ENCODE measurements around the gene METTL5. TPM values are rescaled to one million over a fixed set of nuclear protein-coding genes. Genes with fewer than 3 reads are reported as not detected.
"Not testable (repeated sequence)": the region's sequence is repeated elsewhere in the genome, so short reads cannot be mapped to it uniquely, and the experiment has no call there.

The METTL5 gene
- total RNA-seq: 44.2 and 47.3 TPM in 2 replicates

DNA sequence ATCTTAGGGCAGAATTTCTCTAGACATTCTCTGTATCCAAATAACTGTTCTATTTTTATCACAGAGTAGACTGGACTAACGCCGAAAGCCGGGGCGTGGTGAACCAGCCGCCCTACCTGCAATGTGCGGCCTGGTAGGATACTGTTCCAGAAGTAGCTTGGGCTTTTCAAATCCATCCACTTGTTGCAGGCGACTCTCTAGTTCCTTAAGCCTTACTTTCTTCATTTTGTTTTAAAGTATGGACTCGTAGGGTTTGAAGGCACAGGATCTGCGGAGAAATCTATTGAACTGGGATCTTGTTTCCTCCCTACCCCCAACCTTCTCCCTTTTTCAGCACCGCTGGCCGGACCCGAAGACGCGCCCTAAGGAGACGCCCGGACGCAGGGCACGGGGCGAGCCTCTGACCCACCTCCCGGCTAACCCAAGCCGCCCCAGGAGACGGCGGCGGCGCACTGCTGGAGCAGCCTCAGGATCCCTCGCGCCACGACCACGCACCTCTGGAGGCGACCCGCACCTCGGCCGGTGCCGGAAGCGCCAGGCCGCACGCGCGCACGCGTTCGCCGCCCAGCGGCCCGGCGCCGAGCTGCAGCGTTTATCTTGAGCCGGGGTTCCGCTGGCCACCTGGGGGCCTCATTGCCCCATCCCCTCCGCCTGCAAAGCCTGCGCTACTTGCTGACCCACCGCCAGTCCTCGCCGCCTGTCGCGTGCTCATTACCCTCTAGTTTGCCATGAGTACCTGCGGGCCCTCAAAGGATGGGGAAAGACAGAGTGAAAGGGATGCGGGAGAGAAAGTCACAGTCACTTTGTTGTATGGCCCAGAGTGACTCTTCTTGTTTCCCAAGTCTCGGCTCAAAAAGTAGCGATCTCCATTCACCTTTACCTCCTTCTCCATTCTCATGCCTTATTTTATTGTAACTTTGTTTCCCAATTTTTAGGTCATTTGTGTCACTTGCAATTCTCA is at the start of gene METTL5:
TSS of gene METTL5 (minus strand) at position 533 of the 961 bp plus-strand sequence. CDS start at position 225, 308 bp downstream.
- DNase-seq (ENCODE audit: low read depth, low spot score): peak; percentile 37

DNA sequence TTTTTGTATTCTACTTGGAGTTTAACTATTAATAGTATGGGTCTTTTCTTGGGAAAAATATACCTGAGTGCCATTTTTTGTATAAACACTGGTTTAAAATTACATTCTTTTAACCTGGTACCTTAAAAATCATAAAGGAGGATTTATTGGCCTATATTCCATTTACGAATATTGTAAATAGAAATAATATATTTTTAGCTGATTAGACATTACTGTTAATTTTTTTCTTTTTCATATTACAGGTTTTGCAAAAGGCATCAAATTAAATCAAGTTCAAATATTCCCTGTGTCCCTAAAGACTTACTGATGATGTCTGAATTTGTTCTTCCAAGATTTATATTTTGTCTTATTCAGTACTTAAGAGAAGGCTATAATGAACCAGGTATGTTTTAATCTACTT is 47.3 kb upstream of the METTL5 start:
- DNase-seq (ENCODE audit: low read depth, low spot score): no peak

DNA sequence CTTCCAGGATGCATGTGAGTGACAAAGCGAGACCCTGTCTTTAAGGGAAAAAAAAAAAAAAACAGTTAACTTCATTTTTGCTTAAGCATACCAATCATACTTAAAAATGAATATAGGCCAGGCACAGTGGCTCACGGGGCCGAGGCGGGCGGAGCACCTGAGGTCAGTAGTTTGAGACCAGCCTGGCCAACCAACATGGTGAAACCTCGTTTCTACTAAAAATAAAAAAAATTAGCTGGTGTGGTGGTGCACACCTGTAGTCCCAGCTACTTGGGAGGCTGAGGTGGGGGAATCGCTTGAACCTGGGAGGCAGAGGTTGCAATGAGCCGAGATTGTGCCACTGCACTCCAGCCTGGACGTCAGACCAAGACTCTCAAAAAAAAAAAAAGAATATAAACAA is 46.7 kb upstream of the METTL5 start:
- DNase-seq (ENCODE audit: low read depth, low spot score): not testable (repeated sequence)

DNA sequence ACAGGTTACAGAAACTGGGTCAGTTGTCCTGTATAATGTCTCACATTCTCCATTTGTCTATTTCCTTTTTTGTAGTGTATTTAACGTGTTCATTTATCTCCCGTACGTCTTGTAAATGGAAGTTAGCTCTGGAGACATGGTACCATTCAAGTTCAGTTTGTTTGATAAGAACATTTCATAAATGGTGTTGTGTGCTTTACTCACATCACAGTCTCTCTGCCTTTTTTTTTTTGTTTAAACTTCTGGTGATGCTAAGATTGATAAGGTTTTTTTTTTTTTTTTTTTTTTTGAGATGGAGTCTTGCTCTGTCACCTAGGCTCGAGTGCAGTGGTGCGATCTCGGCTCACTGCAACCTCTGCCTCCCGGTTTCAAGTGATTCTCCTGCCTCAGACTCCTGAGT is 44.2 kb upstream of the METTL5 start:
- no peak for DNase-seq (ENCODE audit: low read depth, low spot score)

- DNase-seq (ENCODE audit: low read depth, low spot score): no peak
Measured at GRCh38 chr2:169867579-169867978, 42.9 kb upstream of the METTL5 start.

DNA sequence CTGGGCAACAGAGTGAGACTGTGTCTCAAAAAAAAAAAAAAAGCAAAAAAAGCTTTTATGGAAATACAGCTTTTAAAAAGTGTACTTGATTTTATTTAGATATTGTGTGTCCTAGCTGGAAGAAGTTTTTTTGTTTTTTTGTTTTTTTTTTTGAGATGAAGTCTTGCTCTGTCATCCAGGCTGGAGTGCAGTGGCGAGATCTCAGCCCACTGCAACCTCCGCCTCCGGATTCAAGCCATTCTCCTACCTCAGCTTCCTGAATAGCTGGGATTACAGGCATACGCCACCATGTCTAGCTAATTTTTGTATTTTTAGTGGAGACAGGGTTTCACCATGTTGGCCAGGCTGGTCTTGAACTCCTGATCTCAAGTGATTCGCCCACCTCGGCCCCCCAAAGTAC is 41.5 kb upstream of the METTL5 start:
- not testable (repeated sequence) for DNase-seq (ENCODE audit: low read depth, low spot score)

DNA sequence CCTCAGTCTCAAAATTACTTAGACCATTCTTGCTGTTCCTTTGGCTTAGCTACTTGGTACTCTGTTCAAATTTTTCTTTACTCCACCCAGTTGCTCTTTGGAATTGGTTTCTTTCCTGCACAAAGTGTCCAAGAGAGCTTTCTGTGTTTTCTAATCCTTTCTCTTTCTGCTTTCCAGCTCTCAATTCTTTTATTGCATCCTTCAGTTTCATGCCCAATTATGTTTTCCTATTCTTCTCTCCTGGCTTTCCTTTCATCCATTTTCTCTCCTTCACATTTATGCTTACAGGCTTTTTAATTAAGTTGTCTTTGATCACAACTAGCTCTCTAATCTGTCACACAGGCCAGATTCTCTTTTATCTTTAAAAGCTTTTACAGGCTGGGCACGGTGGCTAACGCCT is 40.8 kb upstream of the METTL5 start:
- DNase-seq (ENCODE audit: low read depth, low spot score): no peak

DNA sequence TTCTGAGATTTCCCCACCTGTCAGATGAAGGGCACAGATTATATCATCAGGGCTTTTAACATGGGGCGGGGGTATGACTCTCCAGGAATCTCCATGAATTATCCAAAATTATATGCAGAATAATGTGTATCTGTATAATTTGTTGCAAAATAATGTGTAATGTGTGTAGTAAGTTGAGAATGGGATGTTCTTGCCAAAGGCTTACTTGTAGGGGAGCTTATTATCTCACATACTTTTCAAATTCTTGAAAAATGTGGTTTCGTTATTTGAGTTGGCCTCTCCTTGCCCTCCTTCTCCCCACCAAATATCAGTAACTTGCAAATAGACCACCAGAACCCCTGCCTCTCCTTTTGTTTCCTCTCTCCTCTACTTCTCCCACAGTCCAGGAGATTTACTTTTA is 38.1 kb upstream of the METTL5 start:
- DNase-seq (ENCODE audit: low read depth, low spot score): no peak

DNA sequence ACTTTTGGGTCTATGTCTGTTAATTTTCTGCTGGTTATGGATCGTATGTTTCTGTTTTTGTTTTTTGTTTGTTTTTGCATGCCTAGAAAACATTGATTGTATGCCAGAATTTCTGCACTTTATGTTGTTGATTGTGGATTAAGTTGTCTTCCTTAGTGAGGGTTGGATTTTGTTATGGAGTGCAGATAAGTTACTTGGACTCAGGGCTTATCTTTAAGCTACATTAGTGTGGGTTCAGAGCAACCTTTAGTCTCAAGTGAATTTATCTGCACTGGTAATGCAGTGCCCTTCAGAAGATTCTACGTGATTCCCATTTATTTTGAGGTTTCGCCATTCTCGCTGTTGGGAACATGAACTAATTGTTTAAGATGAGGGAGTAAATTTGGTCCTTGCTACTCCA is 35.4 kb upstream of the METTL5 start:
- DNase-seq (ENCODE audit: low read depth, low spot score): no peak

GRCh38 chr2:169859423-169859822 is 34.7 kb upstream of the METTL5 start:
- DNase-seq (ENCODE audit: low read depth, low spot score): no peak

DNA sequence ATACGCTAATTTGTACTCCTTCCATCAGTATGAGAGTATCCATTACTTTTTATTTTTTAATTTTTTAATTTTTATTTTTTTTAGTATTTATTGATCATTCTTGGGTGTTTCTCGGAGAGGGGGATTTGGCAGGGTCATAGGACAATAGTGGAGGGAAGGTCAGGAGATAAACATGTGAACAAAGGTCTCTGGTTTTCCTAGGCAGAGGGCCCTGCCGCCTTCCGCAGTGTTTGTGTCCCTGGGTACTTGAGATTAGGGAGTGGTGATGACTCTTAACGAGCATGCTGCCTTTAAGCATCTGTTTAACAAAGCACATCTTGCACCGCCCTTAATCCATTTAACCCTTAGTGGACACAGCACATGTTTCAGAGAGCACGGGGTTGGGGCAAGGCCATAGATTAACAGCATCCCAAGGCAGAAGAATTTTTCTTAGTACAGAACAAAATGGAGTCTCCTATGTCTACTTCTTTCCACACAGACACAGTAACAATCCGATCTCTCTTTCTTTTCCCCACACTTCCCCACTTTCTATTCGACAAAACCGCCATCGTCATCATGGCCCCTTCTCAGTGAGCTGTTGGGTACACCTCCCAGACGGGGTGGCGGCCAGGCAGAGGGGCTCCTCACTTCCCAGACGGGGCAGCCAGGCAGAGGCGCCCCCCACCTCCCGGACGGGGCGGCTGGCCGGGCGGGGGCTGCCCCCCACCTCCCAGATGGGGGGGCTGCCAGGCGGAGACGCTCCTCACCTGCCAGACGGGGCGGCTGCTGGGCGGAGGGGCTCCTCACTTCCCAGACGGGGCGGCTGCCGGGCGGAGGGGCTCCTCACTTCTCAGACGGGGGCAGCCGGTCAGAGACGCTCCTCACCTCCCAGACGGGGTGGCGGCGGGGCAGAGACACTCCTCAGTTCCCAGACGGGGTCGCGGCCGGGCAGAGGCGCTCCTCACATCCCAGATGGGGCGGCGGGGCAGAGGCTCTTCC is 30.9 kb upstream of the METTL5 start:
- not testable (repeated sequence) for DNase-seq (ENCODE audit: low read depth, low spot score)

DNA sequence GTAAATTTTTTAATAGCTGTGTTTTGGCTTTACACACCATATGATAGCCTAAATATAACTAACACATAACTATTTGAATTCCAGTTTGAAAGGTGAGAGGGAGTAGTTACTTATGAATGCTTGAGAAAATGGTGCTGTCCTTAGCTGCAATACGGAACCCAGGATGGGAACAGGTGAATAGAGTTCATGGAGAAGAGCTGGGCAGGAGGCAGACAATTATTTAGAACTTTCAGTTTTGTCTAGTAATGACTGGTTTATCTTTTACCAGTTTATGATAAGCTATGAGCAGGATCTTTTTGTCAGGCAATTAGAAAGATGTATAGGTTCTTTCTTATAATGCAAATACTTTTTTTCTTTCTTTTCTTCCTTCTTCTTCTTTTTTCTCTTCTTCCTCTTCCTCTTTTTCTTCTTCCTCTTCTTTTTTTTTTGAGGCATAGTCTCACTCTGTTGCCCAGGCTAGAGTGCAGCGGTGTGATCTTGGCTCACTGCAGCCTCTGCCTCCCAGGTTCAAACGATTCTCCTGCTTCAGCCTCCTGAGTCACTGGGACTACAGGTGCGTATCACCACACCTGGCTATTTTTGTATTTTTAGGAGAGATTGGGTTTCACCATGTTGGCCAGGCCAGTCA is 28.4 kb upstream of the METTL5 start:
- DNase-seq (ENCODE audit: low read depth, low spot score): no peak

DNA sequence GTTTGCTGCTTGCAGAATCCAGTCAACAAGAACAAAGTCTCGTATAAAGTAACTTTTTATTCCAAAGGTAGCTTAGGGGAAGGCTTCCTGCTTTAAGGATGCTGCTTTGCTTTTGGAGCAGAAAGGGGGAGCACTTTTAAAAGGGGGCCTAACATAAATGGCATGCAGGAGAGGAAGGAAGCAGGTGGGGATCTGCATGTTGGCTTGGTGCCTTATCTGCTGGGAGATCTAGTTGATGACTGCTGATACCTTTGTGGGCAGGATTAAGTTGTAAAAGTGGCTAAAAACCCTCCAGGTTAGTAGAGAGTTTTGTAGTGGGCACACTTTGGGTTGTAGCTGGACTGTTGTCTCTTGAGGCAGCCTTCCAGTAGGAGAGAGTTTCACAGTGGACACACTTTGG is 25.0 kb upstream of the METTL5 start:
- no peak for DNase-seq (ENCODE audit: low read depth, low spot score)

DNA sequence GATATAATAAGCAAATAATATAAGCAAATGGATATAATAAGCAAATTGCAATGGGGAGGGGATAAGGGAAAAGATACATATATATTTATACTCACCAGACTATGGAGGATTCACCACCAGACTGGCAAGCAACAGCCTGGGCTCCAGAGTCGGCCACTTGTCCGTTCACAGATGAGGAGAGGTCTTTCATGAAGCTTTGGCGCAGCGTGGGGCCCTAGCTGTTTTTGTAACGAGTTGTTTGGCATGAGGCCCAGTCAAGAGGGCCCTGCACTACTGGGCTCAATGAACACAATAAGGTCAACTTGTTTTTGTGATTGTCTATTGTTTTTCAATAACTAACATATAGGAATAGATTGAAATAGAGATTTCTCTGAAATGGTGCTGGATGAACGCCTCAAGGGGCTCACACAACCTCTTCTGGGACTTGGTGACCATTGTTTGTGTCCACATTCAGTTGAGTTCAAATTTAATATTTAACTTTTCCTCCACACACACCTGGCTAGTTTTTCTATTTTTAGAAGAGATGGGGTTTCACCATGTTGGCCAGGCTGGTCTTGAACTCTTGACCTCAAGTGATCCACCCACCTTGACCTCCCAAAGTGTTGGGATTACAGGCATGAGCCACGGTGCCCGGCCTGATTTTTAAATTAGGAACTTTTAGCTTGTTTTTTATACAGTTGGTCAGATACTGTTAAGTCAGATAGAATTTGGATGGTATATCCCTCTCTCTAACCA is 24.4 kb upstream of the METTL5 start:
- not testable (repeated sequence) for DNase-seq (ENCODE audit: low read depth, low spot score)

GRCh38 chr2:169845016-169845415 is 20.3 kb upstream of the METTL5 start:
- DNase-seq (ENCODE audit: low read depth, low spot score): no peak

DNA sequence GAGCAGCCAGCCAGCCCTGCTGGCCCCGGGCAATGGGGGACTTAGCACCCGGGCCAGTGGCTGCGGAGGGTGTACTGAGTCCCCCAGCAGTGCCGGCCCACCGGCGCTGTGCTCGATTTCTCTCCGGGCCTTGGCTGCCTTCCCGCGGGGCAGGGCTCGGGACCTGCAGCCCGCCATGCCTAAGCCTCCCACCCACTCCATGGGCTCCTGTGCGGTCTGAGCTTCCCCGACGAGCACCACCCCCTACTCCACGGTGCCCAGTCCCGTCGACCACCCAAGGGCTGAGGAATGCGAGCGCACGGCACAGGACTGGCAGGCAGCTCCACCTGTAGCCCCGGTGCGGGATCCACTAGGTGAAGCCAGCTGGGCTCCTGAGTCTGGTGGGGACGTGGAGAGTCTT is 16.9 kb upstream of the METTL5 start:
- DNase-seq (ENCODE audit: low read depth, low spot score): not testable (repeated sequence)

- no peak for DNase-seq (ENCODE audit: low read depth, low spot score)
Measured at GRCh38 chr2:169840747-169841142, 16.0 kb upstream of the METTL5 start.

DNA sequence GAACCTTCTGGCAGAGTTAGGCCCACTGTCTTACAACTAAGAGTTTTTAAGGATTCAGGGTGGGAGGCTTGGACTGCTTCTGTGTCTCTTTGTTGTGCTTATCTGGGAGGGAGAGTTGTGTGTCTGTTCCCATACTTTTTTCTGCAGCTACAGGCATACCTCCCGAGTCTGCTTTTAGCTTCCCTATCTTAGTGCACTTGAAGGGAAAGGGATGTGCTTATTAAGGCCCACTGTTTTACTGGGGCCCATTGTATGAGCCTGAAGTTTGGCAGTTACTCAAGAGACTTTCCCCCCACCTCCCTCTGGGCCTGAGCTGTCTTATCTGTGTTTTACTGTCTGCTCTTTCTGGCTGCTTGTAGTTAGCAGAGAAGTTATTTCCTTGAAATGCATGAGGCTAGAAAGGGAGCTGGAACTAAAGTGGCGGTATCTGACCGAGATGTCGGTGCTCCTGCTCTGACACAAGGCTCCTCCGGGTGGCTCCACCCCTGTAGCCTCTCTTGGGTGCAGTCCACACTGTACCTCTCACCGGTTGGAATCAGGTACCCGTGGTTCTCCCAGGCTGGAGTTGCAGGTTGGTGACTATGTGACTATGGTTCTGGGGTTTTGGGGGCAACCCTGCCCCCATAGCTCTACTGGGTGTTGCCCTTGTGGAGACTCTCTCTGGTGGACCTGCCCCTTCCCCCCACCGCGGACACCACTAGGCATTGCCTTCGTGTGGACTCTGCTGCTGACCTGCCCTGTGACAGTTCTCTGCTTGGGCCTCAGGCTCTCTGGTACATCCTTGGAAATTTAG is 15.4 kb upstream of the METTL5 start:
- DNase-seq (ENCODE audit: low read depth, low spot score): no peak

GRCh38 chr2:169838743-169839489 is 14.2 kb upstream of the METTL5 start:
- no peak for DNase-seq (ENCODE audit: low read depth, low spot score)
